ENCODE data around the gene PTCH1. TPM values are rescaled to one million over a fixed set of nuclear protein-coding genes. Genes with fewer than 3 reads are reported as not detected.
A peak's percentile ranks its signal among the peaks of the same experiment; 100 is the strongest.

The PTCH1 gene
- total RNA-seq: 10 to 100 TPM; 15.8 to 17.0 TPM
- 6.6 TPM for polyA plus RNA-seq (2013, experiment 1 of 2)
- polyA plus RNA-seq (2013, experiment 2 of 2): 12.8 TPM
- total RNA-seq: 2.2 to 44.4 (median 7.9) reads per million in 172 experiments

- Histone ChIP-seq H3K4me3 (ENCODE audit: low read length) (peak within 1 kb of the TSS; percentile 62), H3K9me3 (ENCODE audit: control insufficient read depth in 1 of 2, insufficient read depth in 1 of 2, low read length in 2 of 2) (peaks cover 0 to 8% of the 10 kb centered on the region in 2 experiments), H3K27ac (ENCODE audit: low read depth in 1 of 2, low read length in 2 of 2) (no peak within 1 kb of the TSS), H3K27me3 (ENCODE audit: control insufficient read depth in 1 of 2, insufficient read depth in 2 of 2, low read length in 2 of 2) (peaks cover 0 to 11% of the 10 kb centered on the region in 2 experiments), H3K36me3 (ENCODE audit: insufficient read depth, low read length) (no peaks in the 10 kb centered on the region), H3K4me1 (ENCODE audit: insufficient read depth, low read length) (peaks cover 23% of the 10 kb centered on the region)
- H3K27me3 Mint-ChIP-seq: peaks cover 12% of the 10 kb centered on the region
- CTCF ChIA-PET: no interaction called here
- TF ChIP-seq, protein P1, sequence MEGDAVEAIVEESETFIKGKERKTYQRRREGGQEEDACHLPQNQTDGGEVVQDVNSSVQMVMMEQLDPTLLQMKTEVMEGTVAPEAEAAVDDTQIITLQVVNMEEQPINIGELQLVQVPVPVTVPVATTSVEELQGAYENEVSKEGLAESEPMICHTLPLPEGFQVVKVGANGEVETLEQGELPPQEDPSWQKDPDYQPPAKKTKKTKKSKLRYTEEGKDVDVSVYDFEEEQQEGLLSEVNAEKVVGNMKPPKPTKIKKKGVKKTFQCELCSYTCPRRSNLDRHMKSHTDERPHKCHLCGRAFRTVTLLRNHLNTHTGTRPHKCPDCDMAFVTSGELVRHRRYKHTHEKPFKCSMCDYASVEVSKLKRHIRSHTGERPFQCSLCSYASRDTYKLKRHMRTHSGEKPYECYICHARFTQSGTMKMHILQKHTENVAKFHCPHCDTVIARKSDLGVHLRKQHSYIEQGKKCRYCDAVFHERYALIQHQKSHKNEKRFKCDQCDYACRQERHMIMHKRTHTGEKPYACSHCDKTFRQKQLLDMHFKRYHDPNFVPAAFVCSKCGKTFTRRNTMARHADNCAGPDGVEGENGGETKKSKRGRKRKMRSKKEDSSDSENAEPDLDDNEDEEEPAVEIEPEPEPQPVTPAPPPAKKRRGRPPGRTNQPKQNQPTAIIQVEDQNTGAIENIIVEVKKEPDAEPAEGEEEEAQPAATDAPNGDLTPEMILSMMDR (IDR thresholded peaks at IDR 0.05): no peak
- no peak within 1 kb of the TSS for H3K27ac Mint-ChIP-seq
- H3K4me1 Mint-ChIP-seq (ENCODE audit: low read depth): peaks cover 33% of the 10 kb centered on the region
- intact Hi-C loops (cut with DNase I, micrococcal nuclease): no loop called here
- ATAC-seq (ENCODE audit: poor library complexity): peak; percentile 69
- peak in 9 of 14 experiments; percentile 22 to 64 (median 47) for DNase-seq
- H3K4me3 Mint-ChIP-seq: peak within 1 kb of the TSS; percentile 94
- peaks cover 4% of the 10 kb centered on the region for H3K36me3 Mint-ChIP-seq (ENCODE audit: low read depth)
- POLR2A ChIA-PET: interaction anchor here (1.0 to 2.7 kb wide), 3 partner anchors 10 to 54 kb away, joined by 4 to 8 read pairs (median 7); no protein-coding TSS in a partner anchor
- peaks cover 6% of the 10 kb centered on the region for H3K9me3 Mint-ChIP-seq
Measured at GRCh38 chr9:95516734-95517558, at the start of gene PTCH1. Gene PTCH1, minus strand, starts transcription at chr9:95516971.

- ATAC-seq (ENCODE audit: poor library complexity) (no peak), DNase-seq (no peak)
- peaks cover 10% of the 10 kb centered on the region for H3K4me1 ChIP-seq (ENCODE audit: insufficient read depth, low read length)
- Mint-ChIP-seq H3K27ac (no peak overlapping the region), H3K27me3 (peaks cover 27% of the 10 kb centered on the region), H3K4me3 (no peak overlapping the region), H3K9me3 (no peaks in the 10 kb centered on the region), H3K4me1 (ENCODE audit: low read depth) (peaks cover 24% of the 10 kb centered on the region), H3K36me3 (ENCODE audit: low read depth) (no peaks in the 10 kb centered on the region)
- H3K36me3 ChIP-seq (ENCODE audit: insufficient read depth, low read length): no peaks in the 10 kb centered on the region
- ChIA-PET POLR2A (no interaction called here), CTCF (no interaction called here)
- TF ChIP-seq, protein P1 (IDR thresholded peaks at IDR 0.05): no peak
- no peak overlapping the region for H3K4me3 ChIP-seq (ENCODE audit: low read length)
- no peak overlapping the region for H3K27ac ChIP-seq (ENCODE audit: low read depth in 1 of 2, low read length in 2 of 2)
- peaks cover 26 to 30% of the 10 kb centered on the region in 2 experiments for H3K27me3 ChIP-seq (ENCODE audit: control insufficient read depth in 1 of 2, insufficient read depth in 2 of 2, low read length in 2 of 2)
- intact Hi-C loops (cut with DNase I, micrococcal nuclease): no loop called here
- peaks cover 0 to 4% of the 10 kb centered on the region in 2 experiments for H3K9me3 ChIP-seq (ENCODE audit: control insufficient read depth in 1 of 2, insufficient read depth in 1 of 2, low read length in 2 of 2)
Measured at GRCh38 chr9:95565982-95566381, 49.2 kb upstream of the PTCH1 start.

DNA sequence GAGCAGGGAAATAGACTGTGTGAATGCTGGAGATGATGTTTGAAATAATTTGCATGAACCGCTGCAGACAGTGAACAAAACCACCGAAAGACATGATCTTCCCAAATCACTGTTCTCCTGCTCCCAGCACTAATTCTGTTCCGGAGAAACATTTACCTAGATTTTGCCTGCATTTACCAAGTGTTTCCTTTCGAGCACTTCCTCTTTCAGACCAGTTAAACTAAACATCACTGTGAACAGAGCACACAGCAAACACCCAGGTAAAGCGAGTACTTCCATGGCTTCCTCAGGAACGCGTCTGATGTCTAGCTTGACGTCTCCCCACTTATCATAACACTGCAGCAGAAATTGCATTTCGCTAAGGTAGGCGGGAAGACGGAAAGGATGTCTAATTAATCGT lies 45.1 kb upstream of the PTCH1 start:
- Mint-ChIP-seq H3K36me3 (ENCODE audit: low read depth) (no peaks in the 10 kb centered on the region), H3K27me3 (peaks cover 37% of the 10 kb centered on the region), H3K4me1 (ENCODE audit: low read depth) (peaks cover 10% of the 10 kb centered on the region), H3K4me3 (no peak overlapping the region), H3K9me3 (no peaks in the 10 kb centered on the region), H3K27ac (no peak overlapping the region)
- H3K27ac ChIP-seq (ENCODE audit: low read depth in 1 of 2, low read length in 2 of 2): no peak overlapping the region
- H3K9me3 ChIP-seq (ENCODE audit: control insufficient read depth in 1 of 2, insufficient read depth in 1 of 2, low read length in 2 of 2): no peaks in the 10 kb centered on the region
- no peak for DNase-seq
- H3K36me3 ChIP-seq (ENCODE audit: insufficient read depth, low read length): no peaks in the 10 kb centered on the region
- ChIA-PET CTCF (no interaction called here), POLR2A (no interaction called here)
- no peak for ATAC-seq (ENCODE audit: poor library complexity)
- no peaks in the 10 kb centered on the region for H3K4me1 ChIP-seq (ENCODE audit: insufficient read depth, low read length)
- TF ChIP-seq, protein P1 (IDR thresholded peaks at IDR 0.05): no peak
- intact Hi-C loops (cut with DNase I, micrococcal nuclease): no loop called here
- H3K27me3 ChIP-seq (ENCODE audit: control insufficient read depth in 1 of 2, insufficient read depth in 2 of 2, low read length in 2 of 2): peaks cover 3 to 4% of the 10 kb centered on the region in 2 experiments
- H3K4me3 ChIP-seq (ENCODE audit: low read length): no peak overlapping the region

Measured in CD4-positive, alpha-beta T cell (primary cell).